IMR-90 (cell line): ENCODE measurements around the gene AWAT1. TPM values are rescaled to one million over a fixed set of nuclear protein-coding genes. Genes with fewer than 3 reads are reported as not detected.
"Not testable (repeated sequence)": the region's sequence is repeated elsewhere in the genome, so short reads cannot be mapped to it uniquely, and the experiment has no call there.

Source experiments
- ATAC-seq: fragments of 200-7000 bp; cut with Tn5 transposase; 2 replicates; pipeline ENCODE4 v1.9.1; 2020; ENCODE audit warnings: low read depth, mild to moderate bottlenecking, moderate library complexity
- BruUV-seq: library from RNA; stranded (reverse); fragments of 400-500 nt; replicated peaks from 2 replicates; lab custom pipeline; 2021; lab: Mats Ljungman, UMichigan
- CTCF ChIA-PET: fragments of 300-600 bp; formaldehyde crosslinking; extraction: SDS; loops from one replicate; lab custom pipeline; 2021; ENCODE audit warnings: antibody characterized with exemption; lab: Yijun Ruan, JAX
- POLR2A ChIA-PET: fragments of 300-600 bp; sonication (Branson Sonifier 250); formaldehyde crosslinking; loops from one replicate; lab custom pipeline; 2022; ENCODE audit warnings: antibody characterized with exemption; ENCODE audit not compliant: unreplicated experiment; lab: Charles Lee
- DNase-seq: peaks from one replicate; pipeline ENCODE4 v3.0.0; 2013
- H2AFZ ChIP-seq: replicated peaks from 2 replicates; pipeline ENCODE3; 2013; ENCODE audit warnings: low read length, mild to moderate bottlenecking; ENCODE audit not compliant: poor library complexity
- H2AK5ac ChIP-seq: 2 replicates; pipeline ENCODE4 v1.6.1; 2013; ENCODE audit warnings: low read depth, low read length, inconsistent platforms
- H2AK9ac ChIP-seq: replicated peaks from 2 replicates; pipeline ENCODE3; 2013; ENCODE audit warnings: mild to moderate bottlenecking, low read depth, low read length, moderate library complexity; ENCODE audit not compliant: poor library complexity
- H2BK120ac ChIP-seq: 2 replicates; pipeline ENCODE4 v1.6.1; 2013; ENCODE audit warnings: low read depth, low read length, inconsistent platforms
- H2BK15ac ChIP-seq: 3 replicates; pipeline ENCODE4 v1.6.1; 2013; ENCODE audit warnings: low read depth, low read length, inconsistent platforms
- H2BK20ac ChIP-seq: 2 replicates; pipeline ENCODE4 v1.6.1; 2013; ENCODE audit warnings: low read depth, mild to moderate bottlenecking, inconsistent platforms, low read length, moderate library complexity
- H2BK5ac ChIP-seq: 2 replicates; pipeline ENCODE4 v1.6.1; 2013; ENCODE audit warnings: mild to moderate bottlenecking, low read depth, low read length, inconsistent platforms; ENCODE audit not compliant: poor library complexity, severe bottlenecking
- H3K14ac ChIP-seq: replicated peaks from 2 replicates; pipeline ENCODE4 v1.6.1; 2013; ENCODE audit warnings: low read depth, low read length, inconsistent platforms
- H3K18ac ChIP-seq: 2 replicates; pipeline ENCODE4 v1.6.1; 2013; ENCODE audit warnings: low read depth, low read length, control low read depth
- H3K23ac ChIP-seq: 2 replicates; pipeline ENCODE4 v1.6.1; 2013; ENCODE audit warnings: low read depth, low read length, inconsistent platforms
- H3K27ac ChIP-seq: 2 replicates; pipeline ENCODE4 v1.5.1; 2013; ENCODE audit warnings: mild to moderate bottlenecking, control low read depth, low read length; ENCODE audit not compliant: insufficient read depth
- H3K27me3 ChIP-seq: 2 replicates; pipeline ENCODE4 v1.6.1; 2013; ENCODE audit warnings: low read length; ENCODE audit not compliant: control insufficient read depth, insufficient read depth
- H3K36me3 ChIP-seq: 2 replicates; pipeline ENCODE4 v1.6.1; 2013; ENCODE audit warnings: low read length, mixed read lengths; ENCODE audit not compliant: control insufficient read depth, insufficient read depth
- H3K4ac ChIP-seq: 2 replicates; pipeline ENCODE4 v1.6.1; 2013; ENCODE audit warnings: low read depth, low read length, inconsistent platforms
- H3K4me1 ChIP-seq: 2 replicates; pipeline ENCODE4 v1.6.1; 2013; ENCODE audit warnings: low read length, mixed read lengths; ENCODE audit not compliant: control insufficient read depth, insufficient read depth
- H3K4me2 ChIP-seq: 2 replicates; pipeline ENCODE4 v1.6.1; 2013; ENCODE audit warnings: low read depth, mild to moderate bottlenecking, control low read depth, low read length, moderate library complexity
- H3K4me3 ChIP-seq: 2 replicates; pipeline ENCODE4 v1.5.1; 2013; ENCODE audit warnings: low read depth, mild to moderate bottlenecking, control low read depth, low read length, moderate library complexity; ENCODE audit not compliant: insufficient read depth
- H3K56ac ChIP-seq: 2 replicates; pipeline ENCODE4 v1.6.1; 2013; ENCODE audit warnings: low read length, inconsistent platforms; ENCODE audit not compliant: insufficient read depth; ENCODE audit errors: extremely low read depth
- H3K79me1 ChIP-seq, 2 experiments: 2 replicates each; pipeline ENCODE4 v1.6.1; 2013; ENCODE audit warnings: low read length in 2 of 2, inconsistent platforms in 1 of 2, low read depth in 1 of 2
- H3K9ac ChIP-seq: 2 replicates; pipeline ENCODE4 v1.6.1; 2013; ENCODE audit warnings: low read depth, low read length, control low read depth
- H3K9me1 ChIP-seq: 2 replicates; pipeline ENCODE4 v1.6.1; 2013; ENCODE audit warnings: low read length, inconsistent platforms; ENCODE audit not compliant: insufficient read depth
- H3K9me3 ChIP-seq: 2 replicates; pipeline ENCODE4 v1.6.1; 2013; ENCODE audit warnings: low read length; ENCODE audit not compliant: control insufficient read depth, insufficient read depth
- H4K20me1 ChIP-seq: 2 replicates; pipeline ENCODE4 v1.6.1; 2013; ENCODE audit warnings: low read length, inconsistent platforms; ENCODE audit not compliant: insufficient read depth
- H4K5ac ChIP-seq: 2 replicates; pipeline ENCODE4 v1.6.1; 2013; ENCODE audit warnings: mild to moderate bottlenecking, low read depth, low read length, control low read depth
- H4K8ac ChIP-seq, 2 experiments: 2 replicates each; pipeline ENCODE4 v1.6.1; 2013; ENCODE audit warnings: low read depth in 2 of 2, low read length in 2 of 2, control low read depth in 1 of 2, inconsistent platforms in 1 of 2
- H4K91ac ChIP-seq: 2 replicates; pipeline ENCODE4 v1.6.1; 2013; ENCODE audit warnings: low read depth, low read length, inconsistent platforms; ENCODE audit not compliant: insufficient read depth
- MAFK ChIP-seq: IDR thresholded peaks from 2 replicates; pipeline ENCODE4 v1.6.1; 2012; ENCODE audit warnings: low read depth, low read length, improper control_type of control experiment
- MAZ ChIP-seq: IDR thresholded peaks from 2 replicates; pipeline ENCODE4 v1.6.1; 2012; ENCODE audit warnings: low read depth, mild to moderate bottlenecking, low read length, improper control_type of control experiment, moderate library complexity, borderline replicate concordance
- NFE2L2 ChIP-seq: fragments of 150-350 bp; IDR thresholded peaks from 2 replicates; pipeline ENCODE4 v1.6.1; 2016; ENCODE audit warnings: low read depth, mild to moderate bottlenecking, low read length
- POLR2A ChIP-seq: IDR thresholded peaks from 2 replicates; pipeline ENCODE4 v1.6.1; 2012; ENCODE audit warnings: mild to moderate bottlenecking, low read depth, low read length
- RAD21 ChIP-seq: IDR thresholded peaks from 2 replicates; pipeline ENCODE4 v1.6.1; 2012; ENCODE audit warnings: low read length, improper control_type of control experiment
- WGBS, 2 experiments: methylation state at CpG; one replicate each; pipeline versions ENCODE4 v1.1.5 to v1.1.7; 2013; ENCODE audit warnings: missing lambda C conversion rate in 2 of 2; ENCODE audit not compliant: insufficient read length in 1 of 2; ENCODE audit errors: extremely low coverage in 2 of 2; 5-methylcytosine and 5-hydroxymethylcytosine counted together
- dilution Hi-C: fragments of 300-500 bp; cut with HindIII; formaldehyde crosslinking; loops from one replicate; pipeline ENCODE4 v1.14.3; 2018; ENCODE audit warnings: low sequenced_read_pairs; ENCODE audit not compliant: unreplicated experiment
- in situ Hi-C: fragments of 300-500 bp; cut with MboI; formaldehyde crosslinking; loops from 3 replicates; pipeline ENCODE4 v1.14.3; 2019; ENCODE audit warnings: low sequenced_read_pairs, inconsistent platforms, mixed read lengths
- intact Hi-C: fragments of 100-400 bp; cut with micrococcal nuclease; formaldehyde crosslinking; loops from 2 replicates; pipeline ENCODE4 v1.10.0; 2022
- polyA plus RNA-seq, 3 experiments: library from polyadenylated mRNA; depleted of rRNA; stranded (reverse); fragments of >200 nt; gene quantifications; 2 replicates each; pipeline ENCODE4 v1.2.3, GENCODE V29; 2012; ENCODE audit warnings: low replicate concordance in 1 of 3
- total RNA-seq: library from RNA; depleted of rRNA; stranded (reverse); fragments of >200 nt; gene quantifications from 2 replicates; pipeline ENCODE4 v1.2.3, GENCODE V29; 2012
- TF ChIP-seq, protein P1 (sequence below): fragments of 150-350 bp; IDR thresholded peaks from 2 replicates; pipeline ENCODE4 v1.6.1; 2016; ENCODE audit warnings: low read depth, mild to moderate bottlenecking, low read length, moderate library complexity, borderline replicate concordance

AWAT1 gene
- total and polyA plus RNA-seq, 2 of the 4 experiments (the other 2 are of a cell fraction): not detected

DNA sequence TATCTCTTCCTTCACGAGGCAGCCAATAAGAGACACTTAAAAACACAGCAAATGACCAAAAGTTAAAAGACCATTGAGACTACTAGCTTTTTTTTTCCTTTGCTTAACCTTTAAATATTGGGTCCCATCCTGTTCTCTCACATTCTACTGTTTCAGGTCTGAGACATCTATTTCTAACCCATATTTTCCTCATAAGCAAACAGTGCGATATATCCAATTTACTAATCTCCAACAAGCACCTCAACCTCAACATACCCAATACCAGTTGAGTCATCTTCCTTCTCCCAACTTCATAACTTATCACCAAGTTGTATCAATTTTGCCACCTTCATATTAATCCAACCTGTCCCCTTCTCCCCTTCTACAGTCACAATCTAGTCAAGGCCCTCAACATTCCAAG is 7.0 kb downstream of the AWAT1 start:
- no peak overlapping the region for H4K8ac ChIP-seq
- no peak overlapping the region for H2AK9ac ChIP-seq
- no peak overlapping the region for H4K91ac ChIP-seq
- no TSS peak for BruUV-seq
- dilution Hi-C loops (no loop called here), intact Hi-C loops (no loop called here), in situ Hi-C loops (no loop called here)
- no peak overlapping the region for H4K5ac ChIP-seq
- ChIA-PET CTCF (no interaction called here), POLR2A (no interaction called here)
- H3K9ac ChIP-seq: no peak overlapping the region
- H4K20me1 ChIP-seq: no peaks in the 10 kb centered on the region
- no peak for DNase-seq
- H3K56ac ChIP-seq: no peak overlapping the region
- no peak overlapping the region for H3K14ac ChIP-seq
- H2AK5ac ChIP-seq: no peak overlapping the region
- no peak overlapping the region for H2AFZ ChIP-seq
- TF ChIP-seq RAD21 (no peak), MAFK (no peak), MAZ (no peak), NFE2L2 (no peak), POLR2A (no peak)
- TF ChIP-seq, protein P1, sequence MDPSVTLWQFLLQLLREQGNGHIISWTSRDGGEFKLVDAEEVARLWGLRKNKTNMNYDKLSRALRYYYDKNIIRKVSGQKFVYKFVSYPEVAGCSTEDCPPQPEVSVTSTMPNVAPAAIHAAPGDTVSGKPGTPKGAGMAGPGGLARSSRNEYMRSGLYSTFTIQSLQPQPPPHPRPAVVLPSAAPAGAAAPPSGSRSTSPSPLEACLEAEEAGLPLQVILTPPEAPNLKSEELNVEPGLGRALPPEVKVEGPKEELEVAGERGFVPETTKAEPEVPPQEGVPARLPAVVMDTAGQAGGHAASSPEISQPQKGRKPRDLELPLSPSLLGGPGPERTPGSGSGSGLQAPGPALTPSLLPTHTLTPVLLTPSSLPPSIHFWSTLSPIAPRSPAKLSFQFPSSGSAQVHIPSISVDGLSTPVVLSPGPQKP: no peak
- no peak overlapping the region for H2BK15ac ChIP-seq
- no peak overlapping the region for H2BK20ac ChIP-seq
- H3K4ac ChIP-seq: no peak overlapping the region
- peaks cover 21% of the 10 kb centered on the region for H3K27me3 ChIP-seq
- H2BK120ac ChIP-seq: no peak overlapping the region
- no peaks in the 10 kb centered on the region for H3K79me1 ChIP-seq
- H3K36me3 ChIP-seq: no peaks in the 10 kb centered on the region
- H3K4me3 ChIP-seq: no peak overlapping the region
- H3K4me1 ChIP-seq: no peaks in the 10 kb centered on the region
- H3K9me1 ChIP-seq: no peaks in the 10 kb centered on the region
- H3K4me2 ChIP-seq: no peak overlapping the region
- 60% methylated on average over 2 of the region's 2 CpGs; no CpG with 5 or more reads in 1 of the 2 experiments for WGBS, 2 experiments
- H3K27ac ChIP-seq: no peak overlapping the region
- H3K9me3 ChIP-seq: no peaks in the 10 kb centered on the region
- no peak overlapping the region for H3K18ac ChIP-seq
- no peak for ATAC-seq
- H3K23ac ChIP-seq: no peak overlapping the region
- no peak overlapping the region for H2BK5ac ChIP-seq

- in situ Hi-C loops, H3K9me3 ChIP-seq, BruUV-seq, intact Hi-C loops, H3K27ac ChIP-seq, CTCF ChIA-PET, H3K18ac ChIP-seq, ATAC-seq, H3K14ac ChIP-seq, H4K8ac ChIP-seq, H3K36me3 ChIP-seq, H3K4ac ChIP-seq, H2AK9ac ChIP-seq, H2BK20ac ChIP-seq, POLR2A ChIA-PET, H3K56ac ChIP-seq, H4K20me1 ChIP-seq, H4K5ac ChIP-seq, H3K9me1 ChIP-seq, H3K23ac ChIP-seq, H2BK15ac ChIP-seq, H4K91ac ChIP-seq, DNase-seq, H3K79me1 ChIP-seq, H2BK5ac ChIP-seq, H3K4me2 ChIP-seq, H2BK120ac ChIP-seq, H3K4me1 ChIP-seq, H3K4me3 ChIP-seq, H2AFZ ChIP-seq, H2AK5ac ChIP-seq, dilution Hi-C loops, H3K9ac ChIP-seq: not testable (repeated sequence)
- peaks cover 12% of the 10 kb centered on the region for H3K27me3 ChIP-seq
- WGBS, 2 experiments: 67% methylated on average over 1 of the region's 5 CpGs; no CpG with 5 or more reads in 1 of the 2 experiments
Observed at GRCh38 chrX:70243601-70244000, 9.1 kb downstream of the AWAT1 start.
